HG03045 (cell line): ENCODE data around the gene ZDHHC20.

Source experiments
- ATAC-seq: cut with Tn5 transposase; IDR thresholded peaks from one replicate; pipeline ENCODE4 v1.9.1; 2021; ENCODE audit warnings: mild to moderate bottlenecking, moderate library complexity; ENCODE audit not compliant: unreplicated experiment

The ZDHHC20 gene

GRCh38 chr13:21458813-21459701 lies at the start of gene ZDHHC20:
ZDHHC20 (minus strand) TSS chr13:21459303; CDS start chr13:21459171, 132 bp downstream.
- peak; percentile 90 for ATAC-seq

DNA sequence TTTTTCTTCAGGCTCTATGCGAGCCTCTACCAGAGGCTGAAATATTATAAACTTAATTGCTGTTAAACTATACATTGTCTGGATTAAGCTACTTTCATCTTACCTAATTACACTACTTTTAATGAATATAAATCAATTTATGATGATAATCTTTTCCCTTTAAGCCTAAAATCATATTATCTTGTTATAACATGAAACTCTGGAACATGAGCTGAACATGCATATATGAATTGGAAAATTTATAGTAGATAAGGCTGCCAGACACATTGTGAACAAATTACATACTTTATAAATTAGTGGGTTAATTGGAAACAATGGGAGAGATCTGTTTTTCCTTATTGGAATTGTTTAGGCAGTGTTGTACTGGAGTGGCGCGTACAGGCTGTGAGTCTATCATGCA lies 45.3 kb upstream of the ZDHHC20 start:
- ATAC-seq: no peak

DNA sequence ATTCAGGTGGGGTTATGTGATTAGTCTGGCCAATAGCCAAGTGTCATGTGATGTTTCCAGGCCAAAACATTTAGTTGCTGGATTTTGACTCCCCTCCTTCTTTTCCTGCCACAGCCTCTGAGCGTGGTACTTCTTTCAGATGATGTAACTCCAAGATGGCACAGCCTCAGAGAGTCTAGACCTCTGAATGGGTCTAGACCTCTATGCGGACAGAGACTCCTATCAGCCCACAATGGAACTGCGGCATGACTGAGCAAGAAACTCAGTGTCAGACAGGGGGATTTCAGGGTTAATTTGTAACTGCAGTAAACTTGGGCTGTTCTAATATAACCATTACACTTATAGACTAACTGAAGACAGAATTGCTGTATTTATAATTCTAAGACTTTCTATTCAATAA lies 42.6 kb upstream of the ZDHHC20 start:
- no peak for ATAC-seq

GRCh38 chr13:21486322-21486721 lies 27.2 kb upstream of the ZDHHC20 start:
- ATAC-seq: no peak

DNA sequence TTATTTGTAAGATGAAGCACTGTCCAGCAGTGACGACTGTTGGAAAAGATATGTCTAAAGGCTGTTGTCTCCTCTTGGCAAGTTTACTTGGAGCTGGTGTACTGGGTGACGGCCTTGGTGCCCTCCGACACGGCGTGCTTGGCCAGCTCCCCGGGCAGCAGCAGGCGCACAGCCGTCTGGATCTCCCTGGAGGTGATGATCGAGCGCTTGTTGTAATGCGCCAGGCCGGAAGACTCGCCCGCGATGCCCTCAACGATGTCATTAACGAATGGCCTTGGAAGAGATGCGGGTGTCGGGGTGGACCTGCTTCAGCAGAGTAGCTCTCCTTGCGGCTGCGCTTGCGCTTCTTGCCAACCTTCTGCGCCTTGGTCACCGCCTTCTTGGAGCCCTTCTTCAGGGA lies 24.6 kb upstream of the ZDHHC20 start:
- no peak for ATAC-seq

DNA sequence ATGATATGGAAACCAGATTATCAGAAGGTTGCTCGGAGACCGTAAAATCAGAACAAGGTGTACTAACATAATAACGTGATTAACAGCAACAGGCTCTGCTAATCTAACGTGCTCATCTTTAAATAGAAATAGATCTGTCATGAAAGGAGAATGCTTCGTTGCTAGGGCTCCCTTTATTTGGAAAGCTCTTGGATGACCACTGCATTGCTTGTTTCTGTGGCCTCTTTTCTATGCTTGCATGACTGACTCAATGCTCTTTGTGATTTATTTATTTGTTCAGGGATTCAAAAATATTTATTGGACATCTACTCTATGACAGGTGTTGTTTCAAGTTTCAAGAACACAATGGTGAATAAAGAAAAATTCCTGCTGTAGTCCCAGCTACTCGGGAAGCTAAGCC lies 22.3 kb upstream of the ZDHHC20 start:
- no peak for ATAC-seq

- ATAC-seq: no peak
Measured at GRCh38 chr13:21478881-21479808, 20.0 kb upstream of the ZDHHC20 start.

DNA sequence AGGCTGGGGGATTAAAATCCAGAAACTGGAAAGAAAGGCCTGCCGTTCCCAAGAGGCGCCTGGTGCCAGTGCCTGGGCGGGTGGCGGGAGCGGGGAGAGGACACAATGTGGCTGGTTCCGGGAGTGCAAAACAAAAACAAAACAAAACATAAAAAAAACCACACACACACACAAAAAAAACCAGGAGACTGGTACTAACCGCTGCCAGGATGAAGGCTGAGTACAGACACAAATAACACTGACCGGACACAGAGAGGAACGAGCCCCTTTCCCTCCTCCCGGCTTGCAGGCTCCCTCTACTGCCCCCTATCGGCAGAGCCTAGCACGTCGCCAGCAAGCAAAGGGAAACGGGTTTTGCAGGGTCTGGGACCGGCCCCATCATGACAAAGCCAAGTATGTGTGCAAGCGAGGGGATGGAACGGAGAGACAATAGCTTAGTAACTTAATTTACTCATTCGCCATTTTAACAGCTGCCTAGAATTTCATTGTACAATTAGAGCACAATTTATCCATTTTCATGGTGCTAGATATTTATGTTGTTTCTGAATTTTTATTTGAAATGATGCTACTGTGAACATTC lies 17.9 kb upstream of the ZDHHC20 start:
- ATAC-seq: peak; percentile 74

- ATAC-seq: no peak
Measured at GRCh38 chr13:21475115-21475514, 16.0 kb upstream of the ZDHHC20 start.

- ATAC-seq: no peak
Measured at GRCh38 chr13:21470785-21471184, 11.7 kb upstream of the ZDHHC20 start.

GRCh38 chr13:21466527-21466926 lies 7.4 kb upstream of the ZDHHC20 start:
- no peak for ATAC-seq

GRCh38 chr13:21465710-21466160 lies 6.6 kb upstream of the ZDHHC20 start:
- no peak for ATAC-seq

DNA sequence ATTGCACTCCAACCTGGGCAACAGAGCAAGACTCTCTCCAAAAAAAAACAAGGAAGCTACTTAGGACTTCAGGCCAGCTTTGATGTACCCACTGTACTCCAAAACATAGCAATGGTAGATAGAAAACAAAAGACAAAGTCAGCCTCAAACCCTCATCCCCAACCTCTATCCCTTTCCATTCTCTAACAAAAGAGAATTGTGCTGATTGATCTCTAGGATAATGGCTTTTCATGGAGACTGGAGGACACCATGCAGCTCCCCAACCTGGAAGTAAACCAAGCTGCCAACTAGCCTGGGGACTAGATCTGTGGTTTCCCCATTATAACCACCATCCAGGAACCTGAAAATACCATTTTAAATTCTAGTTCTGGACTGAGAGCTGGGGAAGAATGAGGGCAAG lies 4.3 kb upstream of the ZDHHC20 start:
- no peak for ATAC-seq

- ATAC-seq: no peak
Measured at GRCh38 chr13:21461131-21461530, 2.0 kb upstream of the ZDHHC20 start.

- peak; percentile 38 for ATAC-seq
Measured at GRCh38 chr13:21458451-21458812, 671 bp downstream of the ZDHHC20 start.

DNA sequence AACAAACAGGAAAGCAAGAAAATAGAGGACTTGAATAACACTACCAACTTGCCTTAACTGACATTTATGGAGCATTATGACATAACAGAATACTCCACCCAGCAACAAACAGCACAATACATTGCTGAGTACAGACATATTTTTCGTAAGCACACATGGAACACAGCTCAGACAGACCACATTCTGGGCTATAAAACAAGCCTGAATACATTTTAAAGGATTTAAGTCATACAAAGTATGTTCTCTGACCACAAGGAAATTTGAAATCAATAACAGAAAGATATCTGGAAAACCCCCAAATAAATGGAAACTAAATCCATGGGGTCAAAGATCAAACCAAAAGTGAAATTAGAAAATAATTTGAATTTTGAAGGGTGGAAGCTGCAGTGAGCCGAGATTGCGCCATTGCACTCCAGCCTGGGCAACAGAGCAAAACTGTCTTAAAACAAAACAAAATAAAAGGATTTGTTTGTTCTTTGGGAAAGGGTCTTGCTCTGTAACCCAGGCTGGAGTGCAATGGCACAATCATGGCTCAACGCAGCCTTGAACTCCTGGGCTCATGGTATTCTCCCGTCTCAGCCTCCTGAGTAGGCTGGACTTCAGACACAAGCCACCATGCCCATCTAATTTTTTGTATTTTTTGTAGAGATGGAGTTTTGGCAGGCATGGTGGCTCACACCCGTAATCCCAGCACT lies 5.6 kb downstream of the ZDHHC20 start:
- ATAC-seq: no peak

- ATAC-seq: no peak
Measured at GRCh38 chr13:21450936-21451335, 8.2 kb downstream of the ZDHHC20 start.

DNA sequence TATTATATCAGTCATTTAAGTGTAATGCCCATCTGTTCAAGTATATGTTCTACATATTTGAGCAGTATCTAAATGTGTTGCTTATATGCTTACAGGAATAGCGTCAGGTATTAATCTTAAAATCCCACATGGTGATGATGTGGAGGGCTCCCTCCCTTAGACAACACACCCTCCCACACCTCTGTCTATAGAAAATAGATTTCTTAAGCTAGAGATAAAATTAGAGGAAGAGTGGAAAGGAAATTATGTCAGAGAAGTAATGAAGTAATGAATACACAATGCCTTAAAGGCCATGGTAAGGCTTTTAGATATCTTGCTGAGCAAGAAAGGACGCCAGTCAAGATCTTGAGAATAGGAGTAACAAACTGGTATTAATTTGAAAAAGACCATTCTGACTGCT lies 12.4 kb downstream of the ZDHHC20 start:
- ATAC-seq: no peak

- no peak for ATAC-seq
Measured at GRCh38 chr13:21445759-21446158, 13.3 kb downstream of the ZDHHC20 start.

DNA sequence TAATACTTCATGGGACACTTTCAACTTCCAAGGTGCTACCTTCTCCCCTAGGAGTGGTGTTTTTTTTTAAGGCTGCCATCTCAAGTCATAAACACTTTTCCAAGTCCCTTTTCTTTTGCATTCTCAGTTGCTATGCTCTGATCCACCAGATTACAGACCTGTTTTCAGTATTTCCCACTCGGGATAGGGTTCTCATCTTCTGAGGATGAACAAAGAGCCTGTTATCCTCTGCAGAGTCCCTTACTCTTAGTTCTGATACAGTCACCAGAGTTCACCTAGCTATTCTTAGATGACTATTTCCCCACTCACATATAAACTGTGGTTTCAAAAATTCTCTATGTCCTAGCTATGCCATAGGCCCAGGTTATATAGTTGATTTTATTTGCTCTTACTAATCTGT lies 15.9 kb downstream of the ZDHHC20 start:
- no peak for ATAC-seq

DNA sequence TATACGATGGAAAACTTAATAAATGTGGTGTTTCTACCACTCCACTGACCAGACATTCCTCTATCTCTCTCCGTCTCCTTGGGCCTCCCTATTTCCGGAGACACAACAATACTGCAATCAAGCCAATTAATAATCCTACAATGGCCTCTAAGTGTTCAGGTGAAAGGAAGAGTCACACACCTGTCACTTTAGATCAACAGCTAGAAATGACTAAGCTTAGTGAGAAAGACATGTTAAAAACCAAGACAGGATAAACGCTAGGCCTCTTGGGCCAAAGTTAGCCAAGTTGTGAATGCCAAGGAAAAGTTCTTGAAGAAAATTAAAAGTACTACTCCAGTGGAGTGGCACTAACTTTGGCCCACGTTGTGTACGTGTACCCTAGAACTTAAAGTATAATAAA lies 22.5 kb downstream of the ZDHHC20 start:
- no peak for ATAC-seq
